ENCODE measurements around the gene SAV1. TPM values are rescaled to one million over a fixed set of nuclear protein-coding genes. Genes with fewer than 3 reads are reported as not detected.

Gene SAV1
- total and polyA plus RNA-seq, 2 of the 8 experiments (the other 6 are each of a cell fraction or from before 2014, with no cell fraction given), result 15.9 to 78.3 TPM

DNA sequence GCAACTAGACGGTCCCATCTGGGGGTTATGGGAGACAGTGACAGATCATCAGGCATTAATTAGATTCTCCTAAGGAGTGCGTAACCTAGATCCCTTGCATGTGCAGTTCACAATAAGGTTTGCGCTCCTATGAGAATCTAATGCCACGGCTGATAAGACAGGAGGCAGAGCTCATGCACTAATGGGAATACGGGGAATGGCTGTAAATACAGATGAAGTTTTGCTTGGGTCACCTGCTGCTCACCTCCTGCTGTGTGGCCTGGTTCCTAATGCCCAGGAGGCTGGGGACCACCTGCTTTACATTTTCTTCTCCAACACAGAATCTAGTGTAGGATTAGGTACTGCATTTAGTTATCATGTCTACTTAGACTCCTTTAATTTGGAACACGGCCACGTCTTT lies 49.7 kb upstream of the SAV1 start:
- no peaks in the 10 kb centered on the region for H3K79me1 ChIP-seq (ENCODE audit: low read depth, low read length)
- FAIRE-seq, result no peak
- TF ChIP-seq TAF1 (IDR thresholded peaks at IDR 0.05; ENCODE audit: low read depth, low read length) (no peak), ZNF274 (IDR thresholded peaks at IDR 0.05; ENCODE audit: borderline replicate concordance, extremely low read depth, low read length) (no peak), SIRT6 (IDR thresholded peaks at IDR 0.05; ENCODE audit: low read length) (no peak), POU5F1 (IDR thresholded peaks at IDR 0.05; ENCODE audit: low read depth, low read length) (no peak), SP2 (IDR thresholded peaks at IDR 0.05; ENCODE audit: low read length) (no peak), GTF2F1 (IDR thresholded peaks at IDR 0.05; ENCODE audit: borderline replicate concordance, low read depth, low read length) (no peak), POLR2AphosphoS5 (IDR thresholded peaks at IDR 0.05; ENCODE audit: low read depth, low read length) (no peak), SP1 (IDR thresholded peaks at IDR 0.05; ENCODE audit: low read depth, low read length) (no peak), CEBPB (IDR thresholded peaks at IDR 0.05; ENCODE audit: low read depth, low read length) (no peak)
- TF ChIP-seq, protein P1, sequence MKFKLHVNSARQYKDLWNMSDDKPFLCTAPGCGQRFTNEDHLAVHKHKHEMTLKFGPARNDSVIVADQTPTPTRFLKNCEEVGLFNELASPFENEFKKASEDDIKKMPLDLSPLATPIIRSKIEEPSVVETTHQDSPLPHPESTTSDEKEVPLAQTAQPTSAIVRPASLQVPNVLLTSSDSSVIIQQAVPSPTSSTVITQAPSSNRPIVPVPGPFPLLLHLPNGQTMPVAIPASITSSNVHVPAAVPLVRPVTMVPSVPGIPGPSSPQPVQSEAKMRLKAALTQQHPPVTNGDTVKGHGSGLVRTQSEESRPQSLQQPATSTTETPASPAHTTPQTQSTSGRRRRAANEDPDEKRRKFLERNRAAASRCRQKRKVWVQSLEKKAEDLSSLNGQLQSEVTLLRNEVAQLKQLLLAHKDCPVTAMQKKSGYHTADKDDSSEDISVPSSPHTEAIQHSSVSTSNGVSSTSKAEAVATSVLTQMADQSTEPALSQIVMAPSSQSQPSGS (IDR thresholded peaks at IDR 0.05; ENCODE audit: low read length), result no peak
- TF ChIP-seq, protein P2, sequence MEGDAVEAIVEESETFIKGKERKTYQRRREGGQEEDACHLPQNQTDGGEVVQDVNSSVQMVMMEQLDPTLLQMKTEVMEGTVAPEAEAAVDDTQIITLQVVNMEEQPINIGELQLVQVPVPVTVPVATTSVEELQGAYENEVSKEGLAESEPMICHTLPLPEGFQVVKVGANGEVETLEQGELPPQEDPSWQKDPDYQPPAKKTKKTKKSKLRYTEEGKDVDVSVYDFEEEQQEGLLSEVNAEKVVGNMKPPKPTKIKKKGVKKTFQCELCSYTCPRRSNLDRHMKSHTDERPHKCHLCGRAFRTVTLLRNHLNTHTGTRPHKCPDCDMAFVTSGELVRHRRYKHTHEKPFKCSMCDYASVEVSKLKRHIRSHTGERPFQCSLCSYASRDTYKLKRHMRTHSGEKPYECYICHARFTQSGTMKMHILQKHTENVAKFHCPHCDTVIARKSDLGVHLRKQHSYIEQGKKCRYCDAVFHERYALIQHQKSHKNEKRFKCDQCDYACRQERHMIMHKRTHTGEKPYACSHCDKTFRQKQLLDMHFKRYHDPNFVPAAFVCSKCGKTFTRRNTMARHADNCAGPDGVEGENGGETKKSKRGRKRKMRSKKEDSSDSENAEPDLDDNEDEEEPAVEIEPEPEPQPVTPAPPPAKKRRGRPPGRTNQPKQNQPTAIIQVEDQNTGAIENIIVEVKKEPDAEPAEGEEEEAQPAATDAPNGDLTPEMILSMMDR (IDR thresholded peaks at IDR 0.05; ENCODE audit: control extremely low read depth in 1 of 3, insufficient read depth in 1 of 3, low read depth in 1 of 3, low read length in 3 of 3), result no peak

More for the DNA sequence above, 49.7 kb upstream of the SAV1 start:
- H3K27ac ChIP-seq (ENCODE audit: low read depth, low read length), result no peak overlapping the region
- H2BK120ac ChIP-seq (replicated peaks; ENCODE audit: low read depth, low read length), result no peak overlapping the region
- no peaks in the 10 kb centered on the region for H3K9me3 ChIP-seq (ENCODE audit: insufficient read depth in 2 of 2, low read depth in 1 of 2, low read length in 1 of 2)
- no peak overlapping the region for H3K4me2 ChIP-seq (ENCODE audit: insufficient read depth in 1 of 2, low read depth in 2 of 2, low read length in 2 of 2)
- H2AK5ac ChIP-seq (ENCODE audit: low read depth, low read length), result no peak overlapping the region
- no peak overlapping the region for H4K5ac ChIP-seq (ENCODE audit: insufficient read length, low read depth, low read length)
- H3K56ac ChIP-seq (replicated peaks; ENCODE audit: insufficient read length, low read depth, low read length), result no peak overlapping the region
- no peaks in the 10 kb centered on the region for H3K79me2 ChIP-seq (ENCODE audit: control insufficient read depth in 1 of 2, insufficient read depth in 2 of 2, low read length in 2 of 2)
- CTCF ChIA-PET (ENCODE audit: partially characterized antibody), result interaction anchor here (0.9 to 1.1 kb wide), 2 partner anchors 14 to 88 kb away, joined by 3 read pairs; no protein-coding TSS in a partner anchor
- no peak for DNase-seq (ENCODE audit: low read depth in 1 of 2, low spot score in 2 of 2)
- no peak overlapping the region for H3K14ac ChIP-seq (ENCODE audit: insufficient read length)
- no peaks in the 10 kb centered on the region for H4K20me1 ChIP-seq (replicated peaks in 1 of 2; ENCODE audit: control insufficient read depth in 1 of 2, insufficient read depth in 2 of 2, low read length in 2 of 2)
- no peak overlapping the region for H4K91ac ChIP-seq (replicated peaks; ENCODE audit: insufficient read length, low read length)
- H3K18ac ChIP-seq (ENCODE audit: extremely low read depth, low read length), result no peak overlapping the region
- H2BK20ac ChIP-seq (ENCODE audit: low read length), result no peak overlapping the region
- POLR2A ChIA-PET (ENCODE audit: partially characterized antibody), result interaction anchor here (1.6 kb wide), 1 partner anchor 30 kb away, joined by 3 read pairs; no protein-coding TSS in a partner anchor
- H3K4ac ChIP-seq (replicated peaks; ENCODE audit: insufficient read length, low read depth, low read length), result no peak overlapping the region
- H2AFZ ChIP-seq (ENCODE audit: low read length), result no peak overlapping the region
- H2BK15ac ChIP-seq (ENCODE audit: low read length), result no peak overlapping the region
- H2BK12ac ChIP-seq (ENCODE audit: low read depth, low read length), result no peak overlapping the region
- H3K9ac ChIP-seq (replicated peaks in 1 of 4; ENCODE audit: extremely low read depth in 1 of 4, low read depth in 3 of 4, low read length in 3 of 4), result no peak overlapping the region
- H3K4me1 ChIP-seq (replicated peaks in 1 of 4; ENCODE audit: control insufficient read depth in 3 of 4, insufficient read depth in 4 of 4, low read length in 3 of 4), result peaks cover 0 to 2% (median 0%) of the 10 kb centered on the region in 4 experiments; a peak in 1 of 7 replicates
- no peaks in the 10 kb centered on the region for H3K23me2 ChIP-seq (ENCODE audit: low read depth, low read length)
- no peak overlapping the region for H4K8ac ChIP-seq (ENCODE audit: extremely low read depth, insufficient read depth, low read length)
- no peaks in the 10 kb centered on the region for H3K27me3 ChIP-seq (replicated peaks in 1 of 4; ENCODE audit: control insufficient read depth in 3 of 4, extremely low read depth in 1 of 4, insufficient read depth in 3 of 4, low read length in 3 of 4)
- 75% methylated on average over 7 of the region's 7 CpGs; no CpG with 5 or more reads in 1 of the 2 experiments for WGBS, 2 experiments (ENCODE audit: extremely low coverage in 1 of 2, insufficient coverage in 1 of 2, insufficient read length in 1 of 2, insufficient replicate concordance in 2 of 2, low coverage in 1 of 2, low lambda C conversion rate in 2 of 2, missing lambda C conversion rate in 1 of 2)
- no peak overlapping the region for H3K4me3 ChIP-seq (ENCODE audit: extremely low read depth in 1 of 4, insufficient read depth in 2 of 4, low read depth in 3 of 4, low read length in 4 of 4)
- no peak overlapping the region for H3K23ac ChIP-seq (ENCODE audit: insufficient read length)
- H2BK5ac ChIP-seq (ENCODE audit: low read depth, low read length), result no peak overlapping the region
- no peaks in the 10 kb centered on the region; a peak in 1 of 8 replicates for H3K36me3 ChIP-seq (ENCODE audit: control insufficient read depth in 2 of 4, insufficient read depth in 4 of 4, low read length in 3 of 4)

Measured in H1 (cell line).